Measurements from ENCODE around the gene TRANK1.

The TRANK1 gene

GRCh38 chr3:36846406-36846805, 98.4 kb downstream of the TRANK1 start:
- no peak for DNase-seq (ENCODE audit: low read depth in 2 of 2)

DNA sequence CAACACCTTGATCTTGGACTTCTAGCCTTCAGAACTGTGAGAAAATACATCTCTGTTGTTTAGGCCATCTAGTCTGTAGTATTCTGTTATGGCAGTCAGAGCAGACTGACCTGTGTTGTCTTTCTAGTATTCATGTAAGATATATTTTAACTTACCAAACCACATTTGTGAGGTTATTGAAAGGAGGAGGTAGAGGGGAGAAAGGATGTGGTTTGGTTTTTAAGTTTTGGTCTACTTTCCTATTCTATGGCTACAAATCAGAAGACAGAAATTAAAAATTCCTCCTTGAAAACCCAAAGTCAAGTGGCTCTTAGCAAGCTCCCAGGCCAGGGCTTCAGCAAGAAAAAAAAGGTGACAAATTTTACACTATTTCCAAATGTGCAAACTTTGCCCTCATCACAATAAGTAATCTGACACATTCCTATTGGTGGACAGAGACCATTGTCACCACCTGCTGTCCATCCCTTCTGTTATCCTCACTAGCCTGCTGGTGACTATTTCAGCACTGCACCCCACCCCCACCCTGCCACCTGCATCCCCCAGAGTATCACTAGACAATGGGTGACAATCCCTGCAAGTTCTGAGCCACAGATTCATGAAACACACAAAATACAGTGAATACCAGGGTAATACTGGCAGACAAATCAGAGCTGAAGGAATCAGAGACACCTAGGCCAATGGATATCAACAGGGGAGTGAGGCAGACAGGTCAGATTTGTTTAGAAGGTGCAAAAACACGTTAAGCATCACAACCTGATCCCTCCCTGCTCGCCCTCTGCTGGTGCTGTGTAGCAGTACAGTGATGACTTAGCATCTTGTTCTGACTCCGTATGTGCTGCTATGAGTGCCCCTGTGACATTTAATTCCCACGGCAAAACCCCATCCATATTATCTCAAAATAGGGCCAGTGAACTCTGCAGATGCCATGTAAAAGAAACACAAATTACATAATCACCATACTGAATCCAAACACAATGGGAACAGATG, 101.5 kb downstream of the TRANK1 start:
- peak; percentile 45 to 60 for DNase-seq (ENCODE audit: low read depth in 2 of 2)

DNA sequence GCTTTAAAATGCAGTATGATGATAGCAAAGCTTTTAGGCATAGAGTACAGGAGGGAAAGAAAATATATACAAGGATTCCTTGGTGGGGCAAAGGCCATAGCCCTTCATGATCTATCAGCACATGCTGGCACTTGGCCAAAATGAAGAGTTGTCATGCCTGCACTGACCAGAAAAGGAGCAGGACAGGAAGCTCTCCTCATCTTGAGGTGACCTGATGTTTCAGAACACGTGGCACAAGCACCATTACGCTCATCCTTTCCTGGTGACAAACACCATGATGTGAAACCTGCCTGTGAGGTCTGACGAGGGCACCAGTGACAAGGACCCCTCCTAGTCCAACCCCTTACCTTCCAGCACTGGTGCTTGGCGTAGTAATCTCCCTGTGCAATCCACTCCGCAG, 102.6 kb downstream of the TRANK1 start:
- no peak for DNase-seq (ENCODE audit: low read depth in 2 of 2)

- no peak for DNase-seq (ENCODE audit: low read depth in 2 of 2)
These were observed 104.4 kb downstream of the TRANK1 start for GRCh38 chr3:36840453-36840921.

GRCh38 chr3:36837089-36837488, 107.8 kb downstream of the TRANK1 start:
- no peak for DNase-seq (ENCODE audit: low read depth in 2 of 2)

DNA sequence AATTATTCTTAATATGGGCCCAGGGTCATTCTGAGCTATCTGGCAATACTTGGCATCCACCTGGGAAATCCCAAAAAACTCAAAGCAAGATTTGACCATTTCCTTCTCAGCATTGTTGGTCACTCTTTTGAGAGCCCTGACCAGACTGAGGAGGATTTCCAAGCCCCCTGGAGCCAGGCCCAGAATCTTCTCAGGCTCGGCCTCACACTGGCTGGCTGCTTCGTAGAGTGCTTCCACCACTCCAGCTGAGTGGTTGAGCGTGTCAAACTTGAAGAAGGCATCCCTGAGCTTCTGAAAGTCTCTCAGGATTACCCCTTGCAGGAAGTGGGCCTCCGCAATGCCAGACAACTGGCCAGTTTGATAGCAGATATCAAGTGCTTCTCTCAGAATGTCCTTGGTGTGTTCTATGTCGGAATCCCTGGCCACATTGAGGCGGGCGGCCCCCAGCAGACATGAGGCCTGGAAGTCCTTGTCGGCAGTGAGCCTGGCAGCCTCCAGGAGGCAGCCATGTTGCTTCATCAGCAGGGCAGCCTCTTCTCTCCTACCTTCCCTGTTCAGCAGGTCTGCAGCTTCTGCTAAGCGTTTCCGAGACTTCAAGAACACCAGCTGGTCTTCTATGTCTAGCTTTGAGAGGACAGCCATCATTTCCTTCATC, 111.6 kb downstream of the TRANK1 start:
- no peak for DNase-seq (ENCODE audit: low read depth in 2 of 2)

DNA sequence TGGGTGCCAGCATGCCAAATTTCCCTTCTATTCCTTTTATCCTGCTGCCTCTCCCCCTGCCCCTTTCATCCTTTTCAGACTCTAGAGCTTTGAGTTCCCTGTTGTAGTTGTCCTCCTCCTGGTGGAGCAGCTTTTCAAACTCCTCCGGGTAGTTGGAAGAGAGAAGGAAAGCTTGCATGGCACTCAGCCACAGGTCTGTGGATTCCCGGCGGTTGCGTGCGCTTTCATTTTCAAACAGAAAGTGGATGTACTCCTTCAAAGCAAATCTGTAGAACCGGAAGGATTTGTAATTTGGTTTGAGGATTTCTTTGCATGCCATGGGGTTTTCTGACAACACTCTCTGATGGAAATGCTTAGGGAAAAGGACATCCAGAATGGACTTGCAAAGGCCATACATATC, 112.4 kb downstream of the TRANK1 start:
- DNase-seq (ENCODE audit: low read depth in 2 of 2) = no peak

DNA sequence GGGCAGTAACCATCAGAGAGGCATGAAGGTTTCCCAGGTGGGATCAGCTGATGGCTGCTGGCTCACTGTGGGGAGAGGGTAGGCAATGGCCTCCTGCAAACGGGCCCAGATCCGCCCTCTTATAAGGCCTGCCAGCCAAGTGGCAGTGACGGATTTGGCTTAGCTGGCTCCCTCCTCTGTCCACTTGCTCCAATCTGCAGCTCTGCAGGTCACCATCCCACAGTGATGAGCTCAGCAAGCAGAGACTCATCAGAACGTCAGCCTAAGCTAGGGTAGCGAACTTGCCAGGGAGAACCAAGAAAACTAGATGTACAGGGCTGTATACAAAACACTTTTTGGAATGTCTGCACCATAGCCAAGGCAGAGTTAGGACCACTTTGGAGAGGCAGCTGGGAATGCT, 117.7 kb downstream of the TRANK1 start:
- no peak for DNase-seq (ENCODE audit: low read depth in 2 of 2)

DNA sequence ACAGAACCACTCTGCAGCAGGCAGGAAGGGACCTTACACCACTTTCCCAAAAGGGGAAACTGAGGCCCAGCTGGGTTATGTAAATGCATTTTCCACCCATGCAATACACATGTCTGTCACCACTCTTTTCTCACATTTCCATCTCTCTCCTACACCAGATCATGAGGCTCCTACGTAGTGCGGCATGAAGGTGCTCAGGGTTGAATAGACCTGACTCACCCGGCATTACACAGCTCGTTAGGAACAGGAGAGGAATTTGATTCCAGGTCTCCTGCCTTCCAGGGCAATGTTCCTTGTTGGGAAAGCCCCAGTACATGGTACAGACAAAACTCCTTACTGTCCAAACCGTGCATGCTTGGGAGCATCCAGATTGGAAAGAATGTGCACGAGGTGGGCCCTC, 118.6 kb downstream of the TRANK1 start:
- DNase-seq (ENCODE audit: low read depth in 2 of 2) = no peak

GRCh38 chr3:36824443-36824842, 120.4 kb downstream of the TRANK1 start:
- DNase-seq (ENCODE audit: low read depth in 2 of 2) = no peak

DNA sequence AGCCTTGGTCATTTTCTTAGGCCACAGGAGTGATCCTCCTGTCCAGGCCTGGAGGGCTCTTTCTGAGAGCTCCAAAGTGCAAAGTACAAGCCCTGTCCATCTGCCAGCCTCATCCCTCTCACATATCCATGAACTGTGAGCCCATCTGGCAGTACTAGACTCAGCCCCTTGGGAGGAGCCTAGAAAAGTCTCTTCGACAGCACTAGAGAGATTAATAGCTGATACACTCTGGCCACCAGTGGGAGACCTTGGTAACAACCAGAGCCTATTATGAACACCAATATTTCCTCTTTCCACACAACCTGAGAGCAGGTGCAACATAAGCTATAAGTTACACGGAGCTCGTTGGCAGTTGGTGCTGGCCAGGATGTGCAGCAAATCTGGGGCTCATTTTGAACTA, 121.0 kb downstream of the TRANK1 start:
- no peak for DNase-seq (ENCODE audit: low read depth in 2 of 2)

- DNase-seq (ENCODE audit: low read depth in 2 of 2) = no peak
These were observed 124.8 kb downstream of the TRANK1 start for GRCh38 chr3:36820083-36820482.

DNA sequence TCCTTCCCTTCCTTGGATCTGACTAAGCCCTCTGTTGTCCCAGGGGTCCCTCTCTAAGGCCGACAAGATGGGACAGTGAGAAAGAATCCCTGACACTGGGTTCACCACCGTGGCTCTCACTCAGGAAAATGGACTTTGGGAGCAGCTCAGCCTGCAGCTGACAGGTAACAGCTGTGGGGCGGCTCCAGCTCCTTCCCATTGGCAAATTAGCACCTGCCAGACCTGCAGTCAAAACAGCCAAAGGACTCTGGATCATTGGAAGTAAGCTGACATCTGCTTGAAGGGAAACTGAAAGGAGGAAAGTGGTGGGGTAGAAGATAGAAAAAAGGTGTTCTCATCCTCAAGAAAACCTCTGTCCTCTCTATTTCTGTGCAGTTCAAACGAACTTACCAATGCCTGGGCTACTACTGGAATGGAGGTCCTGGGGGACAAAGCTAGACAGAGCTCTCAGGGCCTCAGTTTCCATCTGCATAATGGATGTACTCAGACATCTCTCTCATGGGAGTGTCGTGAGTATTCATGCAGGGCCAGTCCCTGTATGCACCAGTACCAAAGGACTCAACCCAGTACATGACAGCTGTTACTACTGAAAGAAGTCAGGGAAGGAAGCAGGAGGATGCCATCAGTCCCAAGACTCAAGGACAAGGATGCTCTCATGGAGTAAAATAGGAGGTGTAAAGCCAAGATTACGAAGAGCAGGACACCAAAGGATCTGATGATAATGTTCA, 126.9 kb downstream of the TRANK1 start:
- DNase-seq (ENCODE audit: low read depth in 2 of 2) = no peak

DNA sequence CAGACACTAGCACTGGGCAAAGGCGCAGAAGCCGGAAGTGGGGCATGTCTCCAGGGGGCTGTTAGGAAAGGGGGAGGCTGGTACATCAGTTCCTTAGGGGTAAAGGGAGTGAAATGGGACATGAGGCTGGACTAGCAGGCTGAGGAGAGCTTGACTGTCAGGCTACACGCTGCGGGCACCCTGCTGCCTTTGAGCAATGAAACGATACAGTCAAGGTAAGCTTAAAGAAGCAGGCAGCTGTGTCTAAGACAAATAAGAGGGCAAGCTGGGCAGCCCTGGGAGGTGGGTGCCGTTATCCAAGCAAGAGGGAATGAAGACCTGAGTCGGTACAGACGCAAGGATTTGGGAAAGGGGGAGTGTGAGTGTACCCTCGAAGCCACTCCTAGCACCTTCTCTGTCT, 129.5 kb downstream of the TRANK1 start:
- DNase-seq (ENCODE audit: low read depth in 2 of 2) = no peak

GRCh38 chr3:36814776-36815175, 130.1 kb downstream of the TRANK1 start:
- DNase-seq (ENCODE audit: low read depth in 2 of 2) = no peak

DNA sequence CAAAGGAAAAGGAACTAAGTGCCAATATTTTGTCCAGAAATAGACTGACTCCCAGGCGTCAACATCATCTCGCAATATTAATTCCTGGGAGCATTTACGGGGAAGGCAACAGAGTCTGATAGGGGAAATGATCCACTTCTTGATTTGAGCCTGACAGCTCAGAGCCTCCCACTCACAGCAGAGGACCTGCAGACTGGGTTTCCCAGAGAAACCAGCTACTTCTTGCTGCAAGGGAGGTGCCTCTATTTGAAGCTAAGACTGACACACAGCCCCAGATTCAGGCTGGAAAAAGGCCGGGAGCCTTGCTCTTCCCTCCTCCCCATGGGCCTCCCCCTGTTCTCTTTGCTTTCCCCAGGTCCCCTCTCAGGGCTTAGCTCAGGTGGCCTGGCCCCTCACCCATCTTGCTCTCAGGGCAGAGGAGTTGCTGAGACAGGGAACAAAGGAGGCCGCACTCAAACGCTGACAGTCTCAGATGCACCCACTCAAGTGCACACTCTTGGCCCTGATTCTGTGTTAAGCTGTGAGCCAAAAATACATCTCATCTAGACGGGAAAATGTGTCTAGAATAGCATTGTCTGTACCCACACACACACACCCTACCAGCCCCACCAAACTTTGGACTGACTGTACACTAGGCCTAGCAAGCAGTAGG, 130.7 kb downstream of the TRANK1 start:
- no peak for DNase-seq (ENCODE audit: low read depth in 2 of 2)

DNA sequence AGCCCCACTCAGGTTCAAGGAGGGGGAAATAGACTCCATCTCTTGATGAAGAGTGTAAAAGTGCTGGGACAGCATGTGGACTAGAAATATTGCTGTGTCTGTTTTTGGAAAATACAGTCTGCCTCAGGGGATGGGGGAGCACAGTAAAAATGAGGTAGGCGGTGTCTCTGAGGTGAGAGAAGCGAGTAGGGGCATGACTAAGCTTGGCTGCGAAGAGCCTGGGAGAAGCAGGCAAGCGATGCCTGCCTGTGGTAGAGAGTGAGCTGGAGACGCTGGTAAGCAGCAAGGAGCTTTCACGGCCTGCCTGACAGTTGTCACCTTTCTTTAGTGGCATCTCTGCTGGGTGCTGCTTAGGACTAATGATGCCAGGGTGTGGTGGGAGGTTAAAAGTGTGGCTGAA, 131.5 kb downstream of the TRANK1 start:
- no peak for DNase-seq (ENCODE audit: low read depth in 2 of 2)

- no peak for DNase-seq (ENCODE audit: low read depth in 2 of 2)
These were observed 132.6 kb downstream of the TRANK1 start for GRCh38 chr3:36812240-36812639.

DNA sequence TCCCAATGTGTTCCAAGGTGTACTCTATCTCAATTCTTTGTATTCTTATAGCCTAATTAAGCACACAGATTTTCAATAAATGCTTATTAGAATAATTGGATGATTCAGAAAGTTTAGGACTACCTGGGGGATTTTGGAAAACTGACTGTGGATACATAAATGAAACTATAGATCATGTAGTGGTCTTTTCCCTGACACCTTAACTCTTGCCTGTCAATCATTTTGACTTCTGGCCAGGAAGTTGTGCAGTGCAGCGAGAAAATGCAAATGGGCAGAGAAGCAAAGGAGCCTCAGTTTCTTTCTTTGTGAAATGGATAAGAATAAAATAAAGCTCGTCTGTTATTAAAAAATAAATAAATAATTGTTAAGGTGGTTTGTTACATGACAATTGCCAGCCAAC, 133.1 kb downstream of the TRANK1 start:
- no peak for DNase-seq (ENCODE audit: low read depth in 2 of 2)

GRCh38 chr3:36804295-36805055, 140.4 kb downstream of the TRANK1 start:
- DNase-seq (ENCODE audit: low read depth in 2 of 2) = no peak
